Motor neuron (in vitro differentiated cells): ENCODE results near the gene TMCO4. TPM values are rescaled to one million over a fixed set of nuclear protein-coding genes. Genes with fewer than 3 reads are reported as not detected.

Experiments used
- ATAC-seq, 8 experiments: fragments of 200-7000 bp; cut with Tn5 transposase; replicated peaks in 6 of 8; 2 replicates each; pipeline ENCODE4 v1.8.0; 2021; ENCODE audit warnings: mild to moderate bottlenecking in 8 of 8, moderate library complexity in 8 of 8
- H3K27ac ChIP-seq, 2 donors: fragments of 250-450 bp; sonication (Bioruptor Pico); 2 replicates each; pipeline ENCODE4 v1.9.0; 2021; ENCODE audit warnings: antibody characterized with exemption in 2 of 2, mild to moderate bottlenecking in 2 of 2, moderate library complexity in 1 of 2
- H3K4me1 ChIP-seq, 2 donors: fragments of 250-450 bp; sonication (Bioruptor Pico); replicated peaks in 1 of 2; 2 replicates each; pipeline ENCODE4 v1.6.1; 2021; ENCODE audit warnings: antibody characterized with exemption in 2 of 2, mild to moderate bottlenecking in 2 of 2, moderate library complexity in 1 of 2
- H3K4me3 ChIP-seq, 5 donors: fragments of 250-450 bp; sonication (Bioruptor Pico); 2 replicates each; pipeline ENCODE4 v1.9.0; 2021; ENCODE audit warnings: antibody characterized with exemption in 5 of 5, mild to moderate bottlenecking in 5 of 5, moderate library complexity in 4 of 5
- WGBS, 10 experiments: fragments of 450-650 bp; shearing (Covaris generic); methylation state at CpG; one replicate each; pipeline ENCODE4 v1.0.0; 2022; 5-methylcytosine and 5-hydroxymethylcytosine counted together
- in situ Hi-C, 9 experiments: fragments of 400-800 bp; cut with MboI; loops; one replicate each; pipeline ENCODE4 v1.15.0; 2021; ENCODE audit warnings: low sequenced_read_pairs in 9 of 9, low pct_unique_long_range_greater_than_20kb in 2 of 9; ENCODE audit not compliant: unreplicated experiment in 9 of 9
- total RNA-seq, 8 experiments: library from RNA; unstranded; fragments of 300-600 nt; gene quantifications; 2 replicates each; pipeline versions ENCODE4 v1.2.3 to v1.2.4, GENCODE V29; 2022

TMCO4 gene
- total RNA-seq, 8 experiments from 2014 or later: 0.14 to 12.3 (median 0.69) TPM

DNA sequence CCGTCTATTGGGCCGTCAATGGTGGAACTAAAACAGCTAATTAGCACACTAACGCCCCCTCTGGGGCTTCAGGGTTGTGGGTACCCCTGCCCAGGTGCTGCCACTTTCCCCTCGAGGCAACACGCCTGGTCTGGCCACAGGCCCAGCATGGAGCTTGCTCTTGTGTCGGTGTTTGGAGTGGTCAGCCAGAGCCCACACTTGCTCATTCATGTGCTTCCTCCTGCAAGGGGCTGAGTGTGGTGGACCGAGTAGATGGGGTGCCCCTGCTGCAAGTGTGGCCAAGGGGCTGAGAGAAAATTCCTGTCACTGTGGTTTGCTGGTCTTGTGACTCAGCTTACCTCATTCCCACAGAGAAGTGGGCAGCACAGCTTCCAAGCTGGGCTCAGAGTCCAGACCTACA, 109.4 kb downstream of the TMCO4 start:
- Histone ChIP-seq H3K4me1 (no peaks in the 10 kb centered on the region), H3K4me3 (no peak overlapping the region), H3K27ac (no peak overlapping the region)
- in situ Hi-C loops: no loop called here
- no peak for ATAC-seq
- WGBS, 10 experiments: 50 to 100% (median 76%) methylated on average over 1 to 6 of the region's 7 CpGs; no CpG with 5 or more reads in 3 of the 10 experiments

DNA sequence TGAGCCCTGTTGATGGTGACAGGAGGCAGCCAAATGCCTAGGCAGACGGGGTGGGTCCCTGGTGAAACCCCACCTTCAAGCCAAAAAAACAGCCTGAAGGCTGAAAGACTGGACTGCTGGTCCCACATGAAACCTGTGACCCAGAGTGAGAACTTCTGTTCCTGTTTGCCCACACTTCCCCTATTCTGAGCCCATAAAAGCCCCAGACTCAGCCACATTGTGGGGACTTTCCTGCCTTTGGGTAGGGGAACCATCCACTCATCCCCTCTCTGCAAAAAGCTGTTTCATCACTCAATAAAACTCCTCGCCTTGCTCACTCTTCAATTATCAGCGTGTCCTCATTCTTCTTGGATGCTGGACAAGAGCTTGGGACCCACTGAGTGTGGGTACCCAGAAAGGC, 109.9 kb downstream of the TMCO4 start:
- no peak for ATAC-seq
- in situ Hi-C loops: no loop called here
- WGBS, 10 experiments: 33 to 100% (median 80%) methylated on average over 1 to 3 of the region's 3 CpGs; no CpG with 5 or more reads in 3 of the 10 experiments

DNA sequence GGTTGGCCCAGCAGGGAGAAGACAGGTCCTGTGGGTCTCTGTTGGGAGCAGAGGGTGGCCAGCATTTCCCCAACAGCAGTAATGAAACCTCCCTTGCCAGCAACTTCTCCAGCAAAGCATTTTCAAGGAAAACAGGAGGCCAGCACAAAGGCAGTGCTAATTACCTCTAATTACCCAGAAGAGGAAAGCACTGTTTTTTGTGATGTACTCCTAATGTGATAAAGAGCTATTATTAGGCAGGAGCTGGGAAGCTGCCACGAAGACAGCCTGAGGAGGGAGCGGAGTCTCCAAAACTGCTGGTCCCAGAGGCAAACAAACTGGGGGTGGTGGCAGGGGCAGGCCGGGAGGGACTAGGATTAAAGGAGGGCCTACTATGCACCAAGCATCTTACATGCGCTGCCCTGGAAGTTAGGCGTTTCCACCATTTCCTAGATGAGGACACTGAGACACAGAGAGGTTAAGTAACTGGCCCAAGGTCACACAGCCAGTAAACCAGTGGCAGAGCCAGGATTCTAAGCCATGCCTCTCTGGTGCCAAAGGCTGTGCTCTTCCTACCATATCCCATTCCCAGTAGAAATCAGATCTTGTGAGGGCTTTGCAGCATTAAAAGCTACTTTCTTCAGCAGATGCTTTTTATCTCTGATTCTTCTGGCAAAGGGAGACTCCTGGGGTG, 110.5 kb downstream of the TMCO4 start:
- in situ Hi-C loops: no loop called here
- no peak for ATAC-seq
- Histone ChIP-seq H3K27ac (no peak overlapping the region), H3K4me3 (no peak overlapping the region), H3K4me1 (no peaks in the 10 kb centered on the region)
- WGBS, 10 experiments: 0 to 79% (median 60%) methylated on average over 1 to 5 of the region's 5 CpGs; no CpG with 5 or more reads in 3 of the 10 experiments

More for the DNA sequence above, 109.9 kb downstream of the TMCO4 start:
- Histone ChIP-seq H3K27ac (no peak overlapping the region), H3K4me3 (no peak overlapping the region), H3K4me1 (no peaks in the 10 kb centered on the region)

DNA sequence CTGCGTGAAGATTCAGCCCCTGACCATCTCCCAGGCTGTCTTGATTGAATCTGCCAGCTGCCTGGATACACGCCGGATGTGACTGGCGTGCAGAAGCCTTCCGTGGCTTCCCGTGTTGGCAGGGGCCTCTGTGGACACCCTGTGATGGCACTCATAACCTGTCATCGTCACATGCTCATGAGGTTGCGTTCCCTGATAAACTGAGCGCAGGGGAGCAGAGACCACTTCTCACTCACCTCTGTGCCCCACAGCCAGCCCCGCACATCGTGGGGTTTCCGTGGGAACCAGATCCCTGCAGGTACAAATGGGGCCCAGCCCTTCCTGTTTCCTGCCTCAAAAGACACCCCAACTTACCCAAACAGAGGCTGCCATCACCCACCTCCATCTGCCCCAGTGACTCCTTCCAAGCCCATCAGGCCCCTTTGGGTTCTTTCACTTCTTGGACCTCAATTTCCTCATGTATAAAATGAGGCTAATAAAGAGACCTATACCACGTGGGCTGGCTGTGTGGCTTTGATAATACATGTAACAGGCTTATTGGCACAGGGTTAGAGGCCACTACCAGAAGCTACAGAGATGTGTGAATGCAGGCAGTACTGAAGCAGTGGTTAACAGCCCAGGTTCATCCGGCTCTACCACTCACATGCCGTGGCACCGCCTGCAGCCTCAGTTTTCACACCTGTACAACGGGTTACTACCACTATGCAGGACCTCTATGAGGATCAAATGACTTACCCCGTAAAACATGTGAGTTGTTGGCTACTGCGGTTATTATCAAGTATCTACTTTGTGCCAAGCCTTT, 111.5 kb downstream of the TMCO4 start:
- H3K27ac ChIP-seq: no peak overlapping the region
- H3K4me1 ChIP-seq: no peaks in the 10 kb centered on the region
- no peak for ATAC-seq
- no peak overlapping the region for H3K4me3 ChIP-seq
- in situ Hi-C loops: no loop called here
- 76 to 96% (median 83%) methylated on average over 1 to 17 of the region's 19 CpGs; no CpG with 5 or more reads in 3 of the 10 experiments for WGBS, 10 experiments

DNA sequence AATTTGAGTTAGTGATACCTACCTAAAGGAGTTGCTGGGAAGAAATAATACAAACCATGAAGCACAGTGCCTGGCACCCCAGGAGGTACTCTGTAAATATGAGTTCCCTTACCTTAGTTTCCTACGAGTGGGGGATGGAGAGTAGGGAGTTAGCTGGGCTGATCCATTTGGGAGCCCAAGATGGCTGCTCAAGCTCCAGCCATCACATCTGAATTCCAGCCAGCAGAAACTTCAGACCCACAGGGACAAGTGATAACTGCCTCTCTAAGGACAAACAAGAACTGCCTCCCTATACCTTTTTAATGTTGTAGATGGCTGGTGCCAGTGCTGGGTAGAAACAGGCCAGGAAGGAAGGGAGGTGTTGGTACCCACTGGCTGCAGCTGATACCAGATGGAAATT, 112.3 kb downstream of the TMCO4 start:
- 63 to 100% (median 80%) methylated on average over 1 of the region's 1 CpG; no CpG with 5 or more reads in 7 of the 10 experiments for WGBS, 10 experiments
- H3K4me3 ChIP-seq: no peak overlapping the region
- in situ Hi-C loops: no loop called here
- H3K4me1 ChIP-seq: peaks cover 2 to 4% of the 10 kb centered on the region in 2 donors
- no peak overlapping the region for H3K27ac ChIP-seq
- no peak for ATAC-seq

DNA sequence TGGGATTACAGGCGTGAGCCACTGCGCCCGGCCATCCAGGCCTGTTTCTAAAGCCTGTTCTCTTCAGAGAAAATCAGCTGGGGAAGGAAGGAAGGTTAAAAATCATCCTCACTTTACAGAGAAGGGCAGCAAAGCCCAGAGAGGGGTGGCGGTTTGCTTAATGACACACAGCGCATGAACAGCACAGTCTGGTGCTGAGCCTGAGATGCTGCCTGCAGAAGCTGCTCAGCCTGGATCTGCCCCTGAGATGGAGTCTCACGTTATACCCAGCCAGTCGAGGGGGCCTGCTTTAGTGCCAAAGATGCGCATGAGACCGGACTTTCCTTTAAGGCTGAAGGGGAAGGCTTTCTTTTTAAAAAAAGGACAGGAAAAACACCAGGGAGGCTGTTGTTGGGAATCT, 113.7 kb downstream of the TMCO4 start:
- Histone ChIP-seq H3K4me1 (peaks cover 8 to 10% of the 10 kb centered on the region in 2 donors), H3K4me3 (no peak overlapping the region), H3K27ac (no peak overlapping the region)
- ATAC-seq: peak in 3 of 8 experiments; percentile 7 to 38 (median 24)
- in situ Hi-C loops: no loop called here
- WGBS, 10 experiments: 17 to 90% (median 48%) methylated on average over 1 to 9 of the region's 9 CpGs; no CpG with 5 or more reads in 3 of the 10 experiments

DNA sequence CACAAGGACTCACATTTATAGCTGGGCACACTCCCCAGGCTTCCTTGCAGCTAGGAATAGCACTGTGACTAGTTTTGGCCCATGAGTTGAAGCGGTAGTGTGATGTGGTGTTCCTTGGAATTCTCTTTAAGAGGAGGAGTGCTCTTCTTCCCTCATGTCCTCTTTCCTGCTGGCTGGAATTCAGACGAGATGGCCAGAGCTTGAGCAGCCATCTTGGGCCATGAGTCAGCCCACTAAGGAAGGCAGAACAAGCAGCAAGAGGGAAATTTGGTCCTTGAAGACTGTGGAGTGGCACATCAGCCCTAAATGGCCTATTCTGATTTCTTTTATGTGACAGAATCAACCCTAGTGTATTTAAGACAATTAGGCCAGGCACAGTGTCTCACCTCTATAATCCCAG, 115.0 kb downstream of the TMCO4 start:
- WGBS, 10 experiments: 58 to 100% (median 83%) methylated on average over 1 to 2 of the region's 2 CpGs; no CpG with 5 or more reads in 2 of the 10 experiments
- in situ Hi-C loops: no loop called here
- H3K4me3 ChIP-seq: no peak overlapping the region
- no peak overlapping the region for H3K27ac ChIP-seq
- no peak for ATAC-seq
- peaks cover 8 to 10% of the 10 kb centered on the region in 2 donors for H3K4me1 ChIP-seq

DNA sequence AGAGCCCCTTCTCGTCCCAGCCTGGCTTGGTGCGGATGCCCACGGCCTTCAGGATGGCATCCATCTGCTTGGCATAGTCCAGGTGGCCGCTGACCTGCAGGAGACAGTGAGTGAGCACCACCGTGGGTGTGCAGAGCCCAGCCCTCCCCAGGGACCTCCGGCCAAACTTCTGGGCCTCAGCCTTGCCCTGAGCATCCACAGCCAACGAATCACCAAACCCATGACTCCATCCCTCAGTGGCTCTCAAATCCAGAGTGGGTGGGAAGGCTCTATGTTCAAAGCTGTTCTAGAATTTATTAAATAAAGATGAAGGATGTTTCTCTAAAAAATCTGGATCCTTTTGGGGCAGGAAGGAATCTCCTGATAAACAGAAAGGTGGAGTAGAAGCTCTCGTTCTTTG, 116.4 kb downstream of the TMCO4 start:
- in situ Hi-C loops: no loop called here
- no peak for ATAC-seq
- WGBS, 10 experiments: 63 to 87% (median 82%) methylated on average over 1 to 8 of the region's 8 CpGs; no CpG with 5 or more reads in 5 of the 10 experiments
- peaks cover 8 to 10% of the 10 kb centered on the region in 2 donors for H3K4me1 ChIP-seq
- H3K27ac ChIP-seq: no peak overlapping the region
- H3K4me3 ChIP-seq: no peak overlapping the region

DNA sequence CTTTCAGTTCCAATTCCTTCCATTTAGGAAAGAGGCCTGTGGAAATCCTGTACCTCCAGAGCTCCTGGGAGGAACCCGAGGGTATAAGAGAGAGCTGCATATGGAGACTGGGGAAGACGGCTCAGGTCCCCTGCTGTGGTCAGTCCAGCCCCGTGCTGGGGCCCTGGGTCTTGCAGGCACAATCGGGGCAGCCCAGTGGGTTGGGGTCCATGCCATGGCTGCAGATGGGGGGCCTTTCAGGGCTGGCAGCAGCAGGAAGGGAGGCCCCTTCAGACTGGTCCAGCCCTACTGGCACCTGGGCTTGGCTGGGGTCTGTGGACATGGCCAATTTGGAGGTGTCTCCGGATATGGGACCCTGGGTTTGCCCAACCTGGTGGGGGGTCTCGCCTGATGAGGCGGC, 116.8 kb downstream of the TMCO4 start:
- no peak for ATAC-seq
- 17 to 56% (median 36%) methylated on average over 2 to 4 of the region's 7 CpGs; no CpG with 5 or more reads in 5 of the 10 experiments for WGBS, 10 experiments
- H3K27ac ChIP-seq: no peak overlapping the region
- H3K4me3 ChIP-seq: no peak overlapping the region
- peaks cover 8 to 10% of the 10 kb centered on the region in 2 donors for H3K4me1 ChIP-seq
- in situ Hi-C loops: no loop called here

DNA sequence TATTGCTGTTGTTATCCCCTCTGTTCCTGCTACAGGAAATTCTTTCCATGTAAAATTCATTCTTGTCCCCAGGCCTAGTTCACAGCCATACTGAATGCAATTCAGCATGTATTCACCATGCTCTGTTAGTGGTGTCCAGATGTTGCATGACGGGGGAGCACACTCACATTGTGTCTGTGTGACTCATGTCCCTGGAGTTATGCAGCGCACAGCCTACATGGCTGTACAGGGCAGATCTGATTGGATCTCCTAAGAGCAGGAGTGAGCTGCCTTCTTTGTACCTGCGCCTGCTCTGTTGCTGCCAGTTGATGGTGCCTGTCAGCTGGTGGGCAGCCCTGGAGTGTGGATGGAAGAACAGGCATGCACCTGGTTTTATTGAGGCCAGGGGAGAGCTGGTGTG, 117.5 kb downstream of the TMCO4 start:
- no peak overlapping the region for H3K27ac ChIP-seq
- ATAC-seq: peak; percentile 97 to 99 (median 98)
- H3K4me1 ChIP-seq: peaks cover 8 to 10% of the 10 kb centered on the region in 2 donors
- in situ Hi-C loops: no loop called here
- WGBS, 10 experiments: 0 to 54% (median 20%) methylated on average over 1 to 3 of the region's 3 CpGs; no CpG with 5 or more reads in 3 of the 10 experiments
- no peak overlapping the region for H3K4me3 ChIP-seq

DNA sequence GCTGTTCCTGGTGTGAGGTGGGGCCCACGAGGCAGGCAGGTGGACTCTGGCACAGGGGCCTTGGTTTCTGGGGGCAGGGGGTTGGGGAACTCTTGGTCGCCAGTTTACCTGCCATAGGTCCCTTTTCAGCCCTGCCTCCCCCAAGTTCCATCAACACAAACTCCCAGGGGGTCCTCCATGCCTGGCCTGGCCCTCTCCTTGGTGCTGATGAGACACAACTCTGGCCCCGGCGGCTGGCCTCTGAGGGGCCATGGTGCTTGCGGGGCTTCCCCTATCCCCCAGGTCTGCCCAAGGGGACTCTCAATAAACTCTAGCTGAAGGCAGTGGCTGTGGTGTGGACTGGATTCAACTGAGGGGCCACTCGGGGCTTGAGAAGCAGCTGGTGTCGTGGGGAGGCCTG, 119.1 kb downstream of the TMCO4 start:
- no peak for ATAC-seq
- in situ Hi-C loops: no loop called here
- 10 to 80% (median 44%) methylated on average over 1 to 4 of the region's 7 CpGs; no CpG with 5 or more reads in 3 of the 10 experiments for WGBS, 10 experiments

DNA sequence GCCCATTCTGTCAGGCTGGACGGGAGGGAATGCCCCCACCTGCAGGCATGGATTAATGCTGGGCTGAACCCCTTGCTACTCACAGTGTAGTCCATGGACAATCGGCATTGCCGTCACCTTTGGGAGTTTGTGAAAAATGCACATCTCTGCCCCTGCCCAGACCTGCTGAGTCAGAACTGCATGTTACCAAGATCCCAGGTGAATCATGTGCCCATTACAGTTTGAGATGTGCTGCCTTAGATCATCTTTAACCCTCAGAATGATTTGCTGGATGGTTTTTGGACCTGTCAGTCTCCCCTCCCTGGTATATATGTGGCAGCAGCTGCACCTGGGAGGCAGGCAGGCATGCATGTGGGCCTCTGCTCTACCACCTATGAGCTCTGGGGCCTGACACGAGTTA, 120.0 kb downstream of the TMCO4 start:
- Histone ChIP-seq H3K4me1 (peaks cover 8 to 10% of the 10 kb centered on the region in 2 donors), H3K27ac (no peak overlapping the region), H3K4me3 (no peak overlapping the region)
- ATAC-seq: peak in 2 of 8 experiments; percentile 7 to 19
- 44 to 100% (median 62%) methylated on average over 1 to 4 of the region's 4 CpGs; no CpG with 5 or more reads in 4 of the 10 experiments for WGBS, 10 experiments
- in situ Hi-C loops: no loop called here

More for the DNA sequence above, 119.1 kb downstream of the TMCO4 start:
- H3K27ac ChIP-seq: no peak overlapping the region
- no peak overlapping the region for H3K4me3 ChIP-seq
- peaks cover 8 to 10% of the 10 kb centered on the region in 2 donors for H3K4me1 ChIP-seq

DNA sequence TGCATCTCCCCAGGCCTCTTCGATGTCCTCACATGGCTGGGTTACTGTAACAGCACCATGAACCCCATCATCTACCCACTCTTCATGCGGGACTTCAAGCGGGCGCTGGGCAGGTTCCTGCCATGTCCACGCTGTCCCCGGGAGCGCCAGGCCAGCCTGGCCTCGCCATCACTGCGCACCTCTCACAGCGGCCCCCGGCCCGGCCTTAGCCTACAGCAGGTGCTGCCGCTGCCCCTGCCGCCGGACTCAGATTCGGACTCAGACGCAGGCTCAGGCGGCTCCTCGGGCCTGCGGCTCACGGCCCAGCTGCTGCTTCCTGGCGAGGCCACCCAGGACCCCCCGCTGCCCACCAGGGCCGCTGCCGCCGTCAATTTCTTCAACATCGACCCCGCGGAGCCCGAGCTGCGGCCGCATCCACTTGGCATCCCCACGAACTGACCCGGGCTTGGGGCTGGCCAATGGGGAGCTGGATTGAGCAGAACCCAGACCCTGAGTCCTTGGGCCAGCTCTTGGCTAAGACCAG, 120.7 kb downstream of the TMCO4 start:
- in situ Hi-C loops: no loop called here
- ATAC-seq: no peak
- no peak overlapping the region for H3K4me3 ChIP-seq
- H3K27ac ChIP-seq: no peak overlapping the region
- 80 to 100% (median 88%) methylated on average over 2 to 12 of the region's 34 CpGs; no CpG with 5 or more reads in 4 of the 10 experiments for WGBS, 10 experiments
- H3K4me1 ChIP-seq: peaks cover 8 to 10% of the 10 kb centered on the region in 2 donors
